GM18502 (cell line): ENCODE measurements around the gene ELOVL7.
"Not testable (repeated sequence)": the region's sequence is repeated elsewhere in the genome, so short reads cannot be mapped to it uniquely, and the experiment has no call there.

Experiments used
- ATAC-seq: cut with Tn5 transposase; IDR thresholded peaks from one replicate; pipeline ENCODE4 v1.9.1; 2021; ENCODE audit warnings: mild to moderate bottlenecking; ENCODE audit not compliant: unreplicated experiment, poor library complexity

The ELOVL7 gene

GRCh38 chr5:60797482-60798153 is 46.5 kb downstream of the ELOVL7 start:
- ATAC-seq = no peak

GRCh38 chr5:60795424-60795950 is 48.6 kb downstream of the ELOVL7 start:
- not testable (repeated sequence) for ATAC-seq

- ATAC-seq = no peak
Observed at GRCh38 chr5:60794691-60795090, 49.4 kb downstream of the ELOVL7 start.

GRCh38 chr5:60792438-60792837 is 51.6 kb downstream of the ELOVL7 start:
- ATAC-seq = no peak

GRCh38 chr5:60789551-60789950 is 54.5 kb downstream of the ELOVL7 start:
- no peak for ATAC-seq

GRCh38 chr5:60788863-60789513 is 55.1 kb downstream of the ELOVL7 start:
- no peak for ATAC-seq

GRCh38 chr5:60779466-60779865 is 64.6 kb downstream of the ELOVL7 start:
- ATAC-seq = no peak

- ATAC-seq = no peak
Observed at GRCh38 chr5:60776343-60776742, 67.7 kb downstream of the ELOVL7 start.

- no peak for ATAC-seq
Observed at GRCh38 chr5:60765019-60765709, 78.9 kb downstream of the ELOVL7 start.

- no peak for ATAC-seq
Observed at GRCh38 chr5:60763061-60763460, 81.0 kb downstream of the ELOVL7 start.

GRCh38 chr5:60754495-60754894 is 89.6 kb downstream of the ELOVL7 start:
- no peak for ATAC-seq

- no peak for ATAC-seq
Observed at GRCh38 chr5:60744682-60745081, 99.4 kb downstream of the ELOVL7 start.

GRCh38 chr5:60743511-60744314 is 100.4 kb downstream of the ELOVL7 start:
- no peak for ATAC-seq

- no peak for ATAC-seq
Observed at GRCh38 chr5:60740322-60740721, 103.7 kb downstream of the ELOVL7 start.

- ATAC-seq = no peak
Observed at GRCh38 chr5:60738933-60739332, 105.1 kb downstream of the ELOVL7 start.

- peak; percentile 75 for ATAC-seq
Observed at GRCh38 chr5:60738461-60738860, 105.6 kb downstream of the ELOVL7 start.

GRCh38 chr5:60730858-60731257 is 113.2 kb downstream of the ELOVL7 start:
- ATAC-seq = not testable (repeated sequence)

- no peak for ATAC-seq
Observed at GRCh38 chr5:60727033-60727679, 116.9 kb downstream of the ELOVL7 start.

- no peak for ATAC-seq
Observed at GRCh38 chr5:60724126-60724525, 119.9 kb downstream of the ELOVL7 start.

- no peak for ATAC-seq
Observed at GRCh38 chr5:60722416-60722815, 121.7 kb downstream of the ELOVL7 start.
